ENCODE data around the gene SAMD4B. TPM values are rescaled to one million over a fixed set of nuclear protein-coding genes. Genes with fewer than 3 reads are reported as not detected.

SAMD4B gene
- total and polyA plus RNA-seq, 2 of the 8 experiments (the other 6 are each of a cell fraction or from before 2014, with no cell fraction given) = 137 to 158 TPM

DNA sequence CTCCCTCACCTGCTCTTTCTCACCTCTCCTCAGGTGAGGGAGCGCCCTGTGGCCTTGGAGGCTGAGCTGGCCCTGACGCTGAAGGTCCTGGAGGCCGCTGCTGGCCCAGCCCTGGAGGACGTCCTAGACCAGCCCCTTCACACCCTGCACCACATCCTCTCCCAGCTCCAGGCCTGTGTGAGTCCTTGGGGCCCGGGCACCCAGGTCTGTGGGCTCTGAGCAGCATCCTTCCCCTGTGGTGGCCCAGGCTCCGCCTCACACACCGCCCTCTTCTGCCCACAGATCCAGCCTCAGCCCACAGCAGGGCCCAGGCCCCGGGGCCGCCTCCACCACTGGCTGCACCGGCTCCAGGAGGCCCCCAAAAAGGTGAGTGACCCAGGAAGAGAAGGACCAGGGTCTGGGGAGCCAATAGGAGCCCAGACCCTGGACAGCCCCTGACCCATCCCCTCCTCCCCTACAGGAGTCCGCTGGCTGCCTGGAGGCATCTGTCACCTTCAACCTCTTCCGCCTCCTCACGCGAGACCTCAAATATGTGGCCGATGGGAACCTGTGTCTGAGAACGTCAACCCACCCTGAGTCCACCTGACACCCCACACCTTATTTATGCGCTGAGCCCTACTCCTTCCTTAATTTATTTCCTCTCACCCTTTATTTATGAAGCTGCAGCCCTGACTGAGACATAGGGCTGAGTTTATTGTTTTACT is 44.1 kb upstream of the SAMD4B start:
- Histone ChIP-seq H3K36me3 (ENCODE audit: control insufficient read depth in 2 of 4, insufficient read depth in 4 of 4, low read length in 3 of 4) (no peaks in the 10 kb centered on the region), H2BK15ac (ENCODE audit: low read length) (no peak overlapping the region), H3K56ac (replicated peaks; ENCODE audit: insufficient read length, low read depth, low read length) (no peak overlapping the region), H3K4me1 (replicated peaks in 1 of 4; ENCODE audit: control insufficient read depth in 3 of 4, insufficient read depth in 4 of 4, low read length in 3 of 4) (peaks cover 0 to 2% (median 0%) of the 10 kb centered on the region in 4 experiments; a peak in 2 of 7 replicates), H2BK12ac (ENCODE audit: low read depth, low read length) (no peak overlapping the region), H3K14ac (ENCODE audit: insufficient read length) (no peak overlapping the region), H3K79me2 (ENCODE audit: control insufficient read depth in 1 of 2, insufficient read depth in 2 of 2, low read length in 2 of 2) (no peaks in the 10 kb centered on the region), H3K79me1 (ENCODE audit: low read depth, low read length) (no peaks in the 10 kb centered on the region), H4K5ac (ENCODE audit: insufficient read length, low read depth, low read length) (no peak overlapping the region), H2BK20ac (ENCODE audit: low read length) (0 out of 2 replicates have a peak overlapping the region, but pooled peaks have one; percentile 7), H3K27me3 (replicated peaks in 1 of 4; ENCODE audit: control insufficient read depth in 3 of 4, extremely low read depth in 1 of 4, insufficient read depth in 3 of 4, low read length in 3 of 4) (no peaks in the 10 kb centered on the region), H3K4ac (replicated peaks; ENCODE audit: insufficient read length, low read depth, low read length) (no peak overlapping the region), H2BK5ac (ENCODE audit: low read depth, low read length) (no peak overlapping the region), H3K23ac (ENCODE audit: insufficient read length) (no peak overlapping the region), H3K4me2 (ENCODE audit: insufficient read depth in 1 of 2, low read depth in 2 of 2, low read length in 2 of 2) (no peak overlapping the region), H4K8ac (ENCODE audit: extremely low read depth, insufficient read depth, low read length) (peak overlapping the region; percentile 45), H4K20me1 (replicated peaks in 1 of 2; ENCODE audit: control insufficient read depth in 1 of 2, insufficient read depth in 2 of 2, low read length in 2 of 2) (peaks cover 0 to 3% of the 10 kb centered on the region in 2 experiments), H2BK120ac (replicated peaks; ENCODE audit: low read depth, low read length) (no peak overlapping the region), H3K27ac (ENCODE audit: low read depth, low read length) (no peak overlapping the region), H3K9ac (replicated peaks in 1 of 4; ENCODE audit: extremely low read depth in 1 of 4, low read depth in 3 of 4, low read length in 3 of 4) (no peak overlapping the region), H3K23me2 (ENCODE audit: low read depth, low read length) (peaks cover 2% of the 10 kb centered on the region; the same call in 1 of the 2 replicates), H2AK5ac (ENCODE audit: low read depth, low read length) (no peak overlapping the region), H3K9me3 (ENCODE audit: insufficient read depth in 2 of 2, low read depth in 1 of 2, low read length in 1 of 2) (no peaks in the 10 kb centered on the region), H4K91ac (replicated peaks; ENCODE audit: insufficient read length, low read length) (no peak overlapping the region), H3K18ac (ENCODE audit: extremely low read depth, low read length) (no peak overlapping the region), H3K4me3 (ENCODE audit: extremely low read depth in 1 of 4, insufficient read depth in 2 of 4, low read depth in 3 of 4, low read length in 4 of 4) (no peak overlapping the region), H2AFZ (ENCODE audit: low read length) (no peak overlapping the region; the same call in 1 of the 2 replicates)
- 92% methylated on average over 17 of the region's 17 CpGs; no CpG with 5 or more reads in 1 of the 2 experiments for WGBS, 2 experiments (ENCODE audit: extremely low coverage in 1 of 2, insufficient coverage in 1 of 2, insufficient read length in 1 of 2, insufficient replicate concordance in 2 of 2, low coverage in 1 of 2, low lambda C conversion rate in 2 of 2, missing lambda C conversion rate in 1 of 2)
- no peak for FAIRE-seq
- DNase-seq (ENCODE audit: low read depth in 1 of 2, low spot score in 2 of 2) = no peak
- ChIA-PET CTCF (ENCODE audit: partially characterized antibody) (interaction anchor here (0.7 kb wide), 1 partner anchor 81 kb away, joined by 3 read pairs; no protein-coding TSS in a partner anchor), POLR2A (ENCODE audit: partially characterized antibody) (no interaction called here)
- TF ChIP-seq POLR2AphosphoS5 (IDR thresholded peaks at IDR 0.05; ENCODE audit: low read depth, low read length) = no peak
- no peak for TF ChIP-seq SIX5 (IDR thresholded peaks at IDR 0.05; ENCODE audit: low read depth, low read length)
- TF ChIP-seq, protein P1, sequence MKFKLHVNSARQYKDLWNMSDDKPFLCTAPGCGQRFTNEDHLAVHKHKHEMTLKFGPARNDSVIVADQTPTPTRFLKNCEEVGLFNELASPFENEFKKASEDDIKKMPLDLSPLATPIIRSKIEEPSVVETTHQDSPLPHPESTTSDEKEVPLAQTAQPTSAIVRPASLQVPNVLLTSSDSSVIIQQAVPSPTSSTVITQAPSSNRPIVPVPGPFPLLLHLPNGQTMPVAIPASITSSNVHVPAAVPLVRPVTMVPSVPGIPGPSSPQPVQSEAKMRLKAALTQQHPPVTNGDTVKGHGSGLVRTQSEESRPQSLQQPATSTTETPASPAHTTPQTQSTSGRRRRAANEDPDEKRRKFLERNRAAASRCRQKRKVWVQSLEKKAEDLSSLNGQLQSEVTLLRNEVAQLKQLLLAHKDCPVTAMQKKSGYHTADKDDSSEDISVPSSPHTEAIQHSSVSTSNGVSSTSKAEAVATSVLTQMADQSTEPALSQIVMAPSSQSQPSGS (IDR thresholded peaks at IDR 0.05; ENCODE audit: low read length) = no peak
- TF ChIP-seq SIN3A (conservative IDR thresholded peaks at IDR 0.05 in 1 of 2, IDR thresholded peaks at IDR 0.05 in 1 of 2; ENCODE audit: low read depth in 1 of 2, low read length in 2 of 2) = no peak
- no peak for TF ChIP-seq TAF1 (IDR thresholded peaks at IDR 0.05; ENCODE audit: low read depth, low read length)
- TF ChIP-seq GTF2F1 (IDR thresholded peaks at IDR 0.05; ENCODE audit: borderline replicate concordance, low read depth, low read length) = no peak
- TF ChIP-seq ASH2L (IDR thresholded peaks at IDR 0.05; ENCODE audit: low read length) = no peak
- TF ChIP-seq MAFK (IDR thresholded peaks at IDR 0.05; ENCODE audit: low read depth, low read length) = no peak
- no peak for TF ChIP-seq CEBPB (IDR thresholded peaks at IDR 0.05; ENCODE audit: low read depth, low read length)
- TF ChIP-seq ZNF274 (IDR thresholded peaks at IDR 0.05; ENCODE audit: borderline replicate concordance, extremely low read depth, low read length) = no peak
- TF ChIP-seq, protein P2, sequence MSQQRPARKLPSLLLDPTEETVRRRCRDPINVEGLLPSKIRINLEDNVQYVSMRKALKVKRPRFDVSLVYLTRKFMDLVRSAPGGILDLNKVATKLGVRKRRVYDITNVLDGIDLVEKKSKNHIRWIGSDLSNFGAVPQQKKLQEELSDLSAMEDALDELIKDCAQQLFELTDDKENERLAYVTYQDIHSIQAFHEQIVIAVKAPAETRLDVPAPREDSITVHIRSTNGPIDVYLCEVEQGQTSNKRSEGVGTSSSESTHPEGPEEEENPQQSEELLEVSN (IDR thresholded peaks at IDR 0.05) = no peak

Data from H1 (cell line).